GM12891 (cell line): Measurements from ENCODE around the gene C8B.

Experiments used
- DNase-seq: peaks from one replicate; pipeline ENCODE4 v3.0.0; 2011; ENCODE audit warnings: low spot score; ENCODE audit not compliant: insufficient read length
- FAIRE-seq: peaks from 2 replicates; lab custom pipeline; 2011; peaks lifted over from hg19 to GRCh38; lab: Jason Lieb, UNC
- PAX5 ChIP-seq: IDR thresholded peaks from 2 replicates; pipeline ENCODE4 v1.6.1; 2011; ENCODE audit warnings: low read length, moderate library complexity, mild to moderate bottlenecking; ENCODE audit not compliant: insufficient read depth, severe bottlenecking
- POLR2A ChIP-seq: IDR thresholded peaks from 2 replicates; pipeline ENCODE4 v1.6.1; 2011; ENCODE audit warnings: low read depth, low read length, control low read depth
- POLR2AphosphoS5 ChIP-seq: IDR thresholded peaks from 2 replicates; pipeline ENCODE4 v1.6.1; 2011; ENCODE audit warnings: low read depth, low read length, control low read depth
- POU2F2 ChIP-seq: IDR thresholded peaks from 2 replicates; pipeline ENCODE4 v1.6.1; 2011; ENCODE audit warnings: low read depth, mild to moderate bottlenecking, control low read depth, low read length, moderate library complexity
- SPI1 ChIP-seq: IDR thresholded peaks from 2 replicates; pipeline ENCODE4 v1.6.1; 2011; ENCODE audit warnings: low read depth, low read length, control low read depth
- TAF1 ChIP-seq: IDR thresholded peaks from 2 replicates; pipeline ENCODE4 v1.6.1; 2011; ENCODE audit warnings: low read depth, low read length, control low read depth

The C8B gene

GRCh38 chr1:56910441-56910985 is 55.3 kb downstream of the C8B start:
- FAIRE-seq = no peak
- DNase-seq = no peak
- TF ChIP-seq TAF1 = no peak

- DNase-seq = no peak
- FAIRE-seq = no peak
Observed at GRCh38 chr1:56908619-56909221, 57.1 kb downstream of the C8B start.

GRCh38 chr1:56905667-56906066 is 60.1 kb downstream of the C8B start:
- TF ChIP-seq POLR2AphosphoS5 (no peak), TAF1 (no peak), POU2F2 (no peak), SPI1 (no peak), PAX5 (no peak), POLR2A (no peak)
- DNase-seq (no peak), FAIRE-seq (no peak)

More at GRCh38 chr1:56908619-56909221, 57.1 kb downstream of the C8B start:
- TF ChIP-seq PAX5 (no peak), TAF1 (no peak), POU2F2 (no peak), SPI1 (no peak), POLR2A (no peak), POLR2AphosphoS5 (no peak)

- DNase-seq = no peak
- FAIRE-seq = no peak
- TF ChIP-seq PAX5 (no peak), POLR2AphosphoS5 (no peak), TAF1 (no peak), POU2F2 (no peak)
Observed at GRCh38 chr1:56904663-56905397, 61.0 kb downstream of the C8B start.

GRCh38 chr1:56903778-56904177 is 62.0 kb downstream of the C8B start:
- DNase-seq = no peak
- no peak for TF ChIP-seq TAF1
- no peak for TF ChIP-seq POLR2AphosphoS5
- TF ChIP-seq POU2F2 = no peak
- TF ChIP-seq SPI1 = no peak
- no peak for TF ChIP-seq POLR2A
- TF ChIP-seq PAX5 = no peak
- no peak for FAIRE-seq

DNA sequence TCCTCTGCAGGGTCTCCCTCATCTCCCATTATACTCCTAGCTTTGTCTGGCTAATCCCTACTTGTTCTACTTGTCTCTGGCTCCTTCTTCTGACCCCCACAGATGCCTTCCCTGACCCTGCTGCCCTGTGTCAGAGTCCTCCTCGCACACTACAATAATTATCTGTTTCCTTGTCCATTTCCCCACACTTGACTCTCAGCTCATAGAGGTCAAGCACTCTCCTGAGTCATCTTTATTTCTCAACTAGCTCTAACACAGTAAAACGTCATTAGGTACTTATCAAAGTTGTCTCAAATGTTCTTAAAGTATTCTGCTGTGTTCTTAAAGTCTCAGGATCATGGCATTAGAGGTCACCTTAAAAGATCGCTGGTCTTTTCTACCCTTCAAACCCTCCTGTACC is 64.1 kb downstream of the C8B start:
- FAIRE-seq (no peak), DNase-seq (no peak)
- TF ChIP-seq TAF1 = no peak
- TF ChIP-seq POLR2A = no peak
- no peak for TF ChIP-seq POU2F2
- TF ChIP-seq PAX5 = no peak
- TF ChIP-seq POLR2AphosphoS5 = no peak
- no peak for TF ChIP-seq SPI1

- TF ChIP-seq POLR2AphosphoS5 = no peak
- TF ChIP-seq POLR2A = no peak
- no peak for TF ChIP-seq SPI1
- no peak for TF ChIP-seq PAX5
- no peak for TF ChIP-seq TAF1
- no peak for TF ChIP-seq POU2F2
- DNase-seq = no peak
- no peak for FAIRE-seq
Observed at GRCh38 chr1:56898879-56899278, 66.9 kb downstream of the C8B start.

GRCh38 chr1:56898005-56898373 is 67.8 kb downstream of the C8B start:
- no peak for DNase-seq
- TF ChIP-seq PAX5 (no peak), POU2F2 (no peak), TAF1 (no peak), POLR2AphosphoS5 (no peak)
- no peak for FAIRE-seq

GRCh38 chr1:56897150-56898004 is 68.4 kb downstream of the C8B start:
- DNase-seq (no peak), FAIRE-seq (no peak)
- no peak for TF ChIP-seq POU2F2

GRCh38 chr1:56894014-56894413 is 71.8 kb downstream of the C8B start:
- TF ChIP-seq PAX5 (no peak), POLR2AphosphoS5 (no peak), TAF1 (no peak), POU2F2 (no peak), POLR2A (no peak), SPI1 (no peak)
- FAIRE-seq (no peak), DNase-seq (no peak)
